Measurements from ENCODE around the gene CRB3.
"Not testable (repeated sequence)": the region's sequence is repeated elsewhere in the genome, so short reads cannot be mapped to it uniquely, and the experiment has no call there.

The CRB3 gene

GRCh38 chr19:6464070-6464873 lies at the start of gene CRB3:
TSS of gene CRB3 (plus strand) at chr19:6464271. CDS start at chr19:6464702, 431 bp downstream.
- no peak for DNase-seq (ENCODE audit: low read depth in 2 of 3, low spot score in 1 of 3)

GRCh38 chr19:6414793-6415590 lies 49.1 kb upstream of the CRB3 start:
- no peak for DNase-seq (ENCODE audit: low read depth in 2 of 3, low spot score in 1 of 3)

GRCh38 chr19:6415591-6416190 lies 48.4 kb upstream of the CRB3 start:
- DNase-seq (ENCODE audit: low read depth in 2 of 3, low spot score in 1 of 3): no peak

DNA sequence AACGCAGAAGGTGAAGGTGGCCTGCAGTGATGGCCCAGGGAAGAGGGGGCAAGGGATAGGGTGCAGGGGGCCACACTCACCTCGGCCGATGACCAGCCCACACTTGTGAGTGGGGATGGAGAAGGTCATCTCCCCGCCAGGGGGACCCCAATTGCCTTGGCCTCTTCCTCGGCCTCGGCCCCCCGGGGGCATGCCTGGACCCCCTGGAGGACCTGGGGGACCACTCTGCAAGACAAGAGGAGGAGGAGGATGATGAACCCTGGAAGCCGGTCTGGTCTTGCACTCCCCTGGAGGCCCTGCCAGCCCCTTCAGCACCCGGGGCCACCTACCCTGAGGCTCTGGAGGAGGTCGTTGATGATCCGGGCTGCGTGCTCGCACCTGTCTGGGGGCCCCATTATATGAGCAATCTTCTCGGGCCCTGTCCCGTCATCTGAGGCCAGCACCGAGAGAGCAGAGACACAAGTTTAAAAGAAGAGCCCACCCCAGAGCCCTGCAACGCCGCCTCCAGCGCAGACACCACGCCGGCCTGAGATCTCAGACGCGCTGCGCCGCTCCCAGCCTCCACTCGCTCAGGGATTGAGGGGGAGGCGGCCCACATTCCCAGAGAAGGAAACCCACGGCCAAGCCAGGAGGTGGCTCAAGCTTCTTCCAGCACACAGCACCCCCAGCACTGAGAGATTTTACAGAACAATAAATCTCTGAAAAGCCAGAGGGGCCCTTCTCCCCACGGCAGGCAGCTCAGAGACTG lies 47.2 kb upstream of the CRB3 start:
- no peak for DNase-seq (ENCODE audit: low read depth in 2 of 3, low spot score in 1 of 3)

DNA sequence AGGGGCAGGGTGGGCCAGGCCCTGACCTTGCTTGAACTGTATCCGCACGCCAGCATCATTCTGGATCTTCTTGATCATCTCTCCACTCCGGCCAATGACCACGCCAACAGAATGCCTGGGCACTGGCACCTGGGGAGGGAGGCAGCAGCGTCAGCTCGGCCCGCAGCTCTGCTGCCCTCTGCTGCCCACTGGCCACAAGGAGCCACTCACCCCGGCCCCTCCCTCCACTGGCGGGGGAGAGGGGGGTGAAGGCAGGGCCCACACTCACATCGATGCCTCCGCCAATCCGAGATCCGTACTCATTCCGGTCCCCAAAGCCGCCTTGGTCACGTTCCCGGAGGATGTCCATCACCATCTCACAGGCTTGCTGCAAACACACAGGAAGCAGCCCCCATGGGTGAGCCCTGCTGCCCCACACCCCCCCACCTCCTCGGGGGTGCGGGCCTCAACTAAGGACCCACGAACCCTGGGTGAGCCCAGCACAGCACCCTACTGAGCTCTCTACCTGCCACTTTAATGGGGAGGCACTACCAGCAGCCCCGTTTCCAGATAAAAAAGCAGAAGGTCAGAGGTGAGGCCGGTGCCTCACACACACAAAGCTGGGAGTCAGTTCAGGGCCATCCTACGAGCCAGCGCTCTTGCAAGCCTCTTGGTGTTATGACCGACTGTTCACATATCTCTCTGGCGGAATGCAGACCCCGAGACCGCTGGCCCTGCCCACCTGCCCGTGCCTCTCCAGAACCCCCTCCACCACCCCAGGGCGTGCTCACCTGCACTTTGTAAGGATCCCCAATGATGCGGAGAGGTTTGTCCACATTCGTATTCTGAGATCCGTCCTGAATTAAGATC lies 46.1 kb upstream of the CRB3 start:
- no peak for DNase-seq (ENCODE audit: low read depth in 2 of 3, low spot score in 1 of 3)

DNA sequence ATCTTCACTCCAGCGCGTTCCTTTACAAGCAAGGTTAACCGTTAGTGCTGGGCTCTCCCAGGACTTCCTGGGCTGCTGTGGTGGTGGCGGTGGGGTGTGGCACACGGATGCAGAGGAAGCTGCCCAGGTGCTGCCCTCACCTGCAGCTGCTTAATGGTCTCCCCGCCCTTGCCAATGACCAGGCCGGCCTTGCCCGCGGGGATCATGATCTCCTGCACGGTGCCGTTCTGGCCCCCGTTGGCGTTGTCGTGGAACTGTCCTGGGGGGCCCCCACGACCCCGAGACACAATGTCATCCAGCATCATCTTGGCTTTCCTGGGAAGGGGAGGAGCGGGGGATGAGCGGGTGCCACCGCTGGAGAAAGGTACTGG lies 45.5 kb upstream of the CRB3 start:
- DNase-seq (ENCODE audit: low read depth in 2 of 3, low spot score in 1 of 3): no peak

- DNase-seq (ENCODE audit: low read depth in 2 of 3, low spot score in 1 of 3): no peak
Measured at GRCh38 chr19:6421075-6422014, 42.7 kb upstream of the CRB3 start.

DNA sequence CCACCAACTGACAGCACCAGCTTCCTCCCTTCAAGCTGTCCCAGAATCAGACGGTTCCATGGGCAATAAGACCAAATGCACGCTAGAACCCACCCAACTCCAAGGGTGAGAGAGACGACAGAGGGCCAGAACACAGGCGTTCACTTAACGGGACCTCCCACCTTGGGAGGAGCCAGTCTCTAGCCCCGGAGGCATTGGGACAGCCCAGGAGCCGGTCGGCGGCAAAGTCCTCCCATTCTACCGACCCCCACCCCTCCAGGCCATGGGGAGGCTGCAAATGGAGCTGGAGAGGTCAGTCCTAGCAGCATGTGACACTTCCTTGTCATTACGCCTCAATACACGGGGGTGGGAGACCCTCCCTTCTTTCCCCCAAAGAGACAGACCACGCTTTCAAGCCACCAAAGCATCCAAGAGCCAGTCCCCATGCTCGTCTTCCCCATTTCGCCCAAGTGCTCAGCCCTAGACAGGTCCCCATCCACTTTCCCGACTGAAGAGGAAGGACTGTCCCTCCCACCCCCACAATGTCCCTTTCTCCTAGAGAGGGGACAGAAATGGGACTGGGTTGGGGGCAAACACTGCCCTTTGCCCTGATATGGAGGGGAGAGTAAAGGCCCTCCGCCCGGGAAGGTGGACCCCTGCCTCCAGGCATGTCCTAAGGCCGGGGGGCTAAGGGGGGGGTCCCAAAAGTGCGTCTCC lies 40.4 kb upstream of the CRB3 start:
- DNase-seq (ENCODE audit: low read depth in 2 of 3, low spot score in 1 of 3): peak in 1 of 3 donors; percentile 31

DNA sequence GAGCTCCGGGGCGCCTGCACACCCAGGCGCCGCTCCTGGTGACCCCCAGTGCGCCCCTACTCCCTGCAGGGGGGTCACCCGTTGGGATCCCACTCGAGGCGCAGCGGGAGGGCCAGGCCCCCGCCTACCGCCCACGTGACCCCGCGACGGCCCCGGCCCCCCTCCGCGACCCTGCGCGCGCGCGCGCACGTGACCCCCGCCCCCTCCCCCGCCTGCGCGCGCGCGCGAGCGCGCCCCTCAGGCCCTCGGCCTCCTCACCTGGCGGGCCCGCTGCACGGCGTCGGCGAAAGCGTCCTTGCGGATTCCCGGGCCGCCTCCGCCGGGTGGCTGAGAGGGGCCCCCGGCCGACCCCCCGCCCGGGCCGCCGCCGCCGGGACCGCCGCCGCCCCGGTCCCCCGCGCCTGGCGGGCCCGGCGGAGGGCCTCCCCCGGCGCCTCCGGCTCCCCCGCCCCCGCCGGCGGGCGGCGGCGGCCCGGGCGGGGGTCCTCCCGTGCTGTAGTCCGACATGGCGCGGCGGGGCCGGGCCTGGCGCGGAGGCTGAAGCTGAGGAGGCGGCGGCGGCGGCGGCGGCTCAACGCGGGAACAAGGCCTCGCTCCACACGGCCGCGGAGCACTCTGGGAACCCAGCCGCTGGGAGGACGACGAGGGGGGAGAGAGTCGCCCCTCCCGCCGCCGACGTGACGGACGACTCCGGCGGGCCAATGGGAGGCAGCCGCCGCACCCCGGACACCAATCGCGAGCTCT lies 39.7 kb upstream of the CRB3 start, which contains the start of gene KHSRP:
Gene KHSRP (minus strand): TSS at position 617 of the 744 bp plus-strand sequence. CDS start 110 bp downstream, at position 507.
- peak in 1 of 3 donors; percentile 18 for DNase-seq (ENCODE audit: low read depth in 2 of 3, low spot score in 1 of 3)

GRCh38 chr19:6424939-6425731 lies 38.9 kb upstream of the CRB3 start:
- DNase-seq (ENCODE audit: low read depth in 2 of 3, low spot score in 1 of 3): peak; percentile 99 to 100 (median 99)

DNA sequence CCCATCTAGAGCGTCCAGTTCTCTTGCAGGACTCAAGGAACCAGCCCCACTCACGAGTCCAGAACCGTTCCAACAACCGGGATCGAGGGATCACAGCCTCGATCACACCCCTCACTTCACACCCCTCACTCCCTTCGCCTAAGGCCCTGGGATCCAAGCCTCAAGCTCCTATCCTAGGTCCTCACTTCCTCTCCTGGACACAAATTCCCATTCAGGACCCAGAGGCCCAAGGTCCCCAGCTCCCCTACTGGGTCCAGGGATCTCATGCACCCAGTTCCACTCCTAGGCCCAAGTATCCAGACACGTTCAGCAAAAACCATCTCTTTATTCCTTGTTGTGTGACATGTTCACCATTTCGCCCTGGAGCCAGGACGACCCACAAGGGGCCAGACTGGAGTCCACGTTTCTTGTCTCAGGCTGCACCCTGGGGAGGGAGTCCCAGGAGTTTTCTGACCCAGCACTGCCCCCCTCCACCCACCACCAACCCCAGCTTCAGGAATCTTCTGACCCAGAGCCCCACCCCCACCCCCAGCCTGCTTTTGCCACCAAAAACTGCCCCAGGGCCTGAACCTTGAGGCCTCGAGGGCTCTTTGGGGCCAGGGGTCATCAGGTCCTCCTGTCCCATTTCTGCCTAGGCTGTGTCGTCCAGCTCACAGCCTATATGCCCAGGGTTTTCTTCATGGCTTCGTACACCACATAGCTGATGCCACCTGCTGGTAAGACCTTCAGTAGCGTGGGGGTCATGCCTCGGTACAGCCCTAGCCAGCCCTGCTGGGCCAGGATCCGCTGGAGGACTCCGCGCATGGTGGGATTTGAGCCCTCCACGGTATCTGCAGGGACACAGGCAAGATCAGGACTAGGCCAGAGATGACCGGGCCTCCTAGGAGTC lies 38.1 kb upstream of the CRB3 start:
- DNase-seq (ENCODE audit: low read depth in 2 of 3, low spot score in 1 of 3): no peak

- no peak for DNase-seq (ENCODE audit: low read depth in 2 of 3, low spot score in 1 of 3)
Measured at GRCh38 chr19:6427131-6427530, 36.9 kb upstream of the CRB3 start.

GRCh38 chr19:6428692-6429418 lies 35.2 kb upstream of the CRB3 start:
- DNase-seq (ENCODE audit: low read depth in 2 of 3, low spot score in 1 of 3): not testable (repeated sequence)

- DNase-seq (ENCODE audit: low read depth in 2 of 3, low spot score in 1 of 3): no peak
Measured at GRCh38 chr19:6429419-6430221, 34.5 kb upstream of the CRB3 start.

All from stimulated activated CD4-positive, alpha-beta T cell treated with anti-CD3 and anti-CD28 coated beads, Interleukin-12 subunit alpha, Interleukin-12 subunit beta, amount 100 ng/mL, for 48 hours (primary cell).